Airway epithelial cell (primary cell): Measurements from ENCODE around the gene NHLRC3. TPM values are rescaled to one million over a fixed set of nuclear protein-coding genes. Genes with fewer than 3 reads are reported as not detected.

Experiments
- total RNA-seq: library from RNA; depleted of rRNA; stranded (reverse); fragments of >200 nt; gene quantifications from 2 replicates; pipeline ENCODE4 v1.2.3, GENCODE V29; 2015

The NHLRC3 gene
- total RNA-seq: 3.5 and 6.7 TPM in 2 replicates

GRCh38 chr13:39037880-39038568, at the start of gene NHLRC3, which contains the start of gene PROSER1:
Gene NHLRC3 (plus strand): TSS chr13:39038456. CDS start chr13:39038640, 184 bp downstream.
Gene PROSER1 (minus strand): TSS chr13:39038089. CDS start chr13:39037242, 847 bp downstream.

GRCh38 chr13:38990693-38991092, 47.6 kb upstream of the NHLRC3 start, which contains the start of gene STOML3:
Gene STOML3 (minus strand): TSS chr13:38990831. CDS start chr13:38990721, 110 bp downstream.

Other genes with a start within 250 kb of the NHLRC3 start
- gene STOML3, start 47.6 kb upstream of the NHLRC3 start, total RNA-seq: not detected in 2 replicates
- 9.5 and 18.3 TPM in 2 replicates for gene PROSER1, start 367 bp upstream of the NHLRC3 start, total RNA-seq